HAP-1 (cell line): ENCODE measurements around the gene PHACTR2.
"Not testable (repeated sequence)": the region's sequence is repeated elsewhere in the genome, so short reads cannot be mapped to it uniquely, and the experiment has no call there.

ENCODE experiments used
- DNase-seq, 2 experiments: peaks; one replicate each; pipeline ENCODE4 v3.0.0-alpha.2; 2016 to 2020; ENCODE audit warnings: low spot score in 2 of 2
- H3K27me3 ChIP-seq: fragments of 250-450 bp; sonication (Bioruptor Pico); 2 replicates; pipeline ENCODE4 v1.5.1; 2020; ENCODE audit warnings: low read depth, mild to moderate bottlenecking, moderate library complexity
- H3K36me3 ChIP-seq: fragments of 250-450 bp; sonication (Bioruptor Pico); replicated peaks from 2 replicates; pipeline ENCODE4 v1.5.1; 2020; ENCODE audit warnings: mild to moderate bottlenecking
- H3K4me1 ChIP-seq: fragments of 250-450 bp; sonication (Bioruptor Pico); 2 replicates; pipeline ENCODE4 v1.5.1; 2020; ENCODE audit warnings: mild to moderate bottlenecking
- H3K4me3 ChIP-seq: fragments of 250-450 bp; sonication (Bioruptor Pico); 2 replicates; pipeline ENCODE4 v1.5.1; 2020; ENCODE audit warnings: mild to moderate bottlenecking, moderate library complexity
- H3K9me3 ChIP-seq: fragments of 250-450 bp; sonication (Bioruptor Pico); 2 replicates; pipeline ENCODE4 v1.5.1; 2020; ENCODE audit warnings: mild to moderate bottlenecking, moderate library complexity
- in situ Hi-C: fragments of 300-500 bp; cut with MboI; formaldehyde crosslinking; loops from 3 replicates; pipeline ENCODE4 v1.14.3; 2020; ENCODE audit warnings: low sequenced_read_pairs, inconsistent platforms, mixed read lengths

The PHACTR2 gene

DNA sequence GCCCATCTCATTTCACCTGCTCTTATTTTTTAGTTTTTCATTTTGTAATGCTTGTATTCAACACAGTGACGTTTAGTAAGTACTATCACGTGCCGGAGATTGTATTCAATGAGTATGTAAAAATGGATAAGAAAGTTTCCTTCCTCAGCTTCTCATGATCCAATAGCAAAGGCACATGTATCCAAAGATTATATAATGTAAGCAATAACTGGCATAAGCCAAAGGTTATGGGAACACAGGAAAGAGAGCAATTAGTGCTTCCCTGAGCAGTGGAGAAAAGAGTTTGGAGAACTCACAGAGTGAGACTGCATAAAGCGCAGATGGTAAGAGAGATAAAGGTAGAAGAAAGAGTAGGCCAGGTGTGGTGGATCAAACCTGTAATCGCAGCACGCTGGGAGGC lies 143.6 kb downstream of the PHACTR2 start:
- DNase-seq: no peak
- no peak overlapping the region for H3K4me3 ChIP-seq
- no peaks in the 10 kb centered on the region for H3K9me3 ChIP-seq
- in situ Hi-C loops: no loop called here
- no peaks in the 10 kb centered on the region for H3K27me3 ChIP-seq
- H3K36me3 ChIP-seq: no peaks in the 10 kb centered on the region
- no peaks in the 10 kb centered on the region for H3K4me1 ChIP-seq

DNA sequence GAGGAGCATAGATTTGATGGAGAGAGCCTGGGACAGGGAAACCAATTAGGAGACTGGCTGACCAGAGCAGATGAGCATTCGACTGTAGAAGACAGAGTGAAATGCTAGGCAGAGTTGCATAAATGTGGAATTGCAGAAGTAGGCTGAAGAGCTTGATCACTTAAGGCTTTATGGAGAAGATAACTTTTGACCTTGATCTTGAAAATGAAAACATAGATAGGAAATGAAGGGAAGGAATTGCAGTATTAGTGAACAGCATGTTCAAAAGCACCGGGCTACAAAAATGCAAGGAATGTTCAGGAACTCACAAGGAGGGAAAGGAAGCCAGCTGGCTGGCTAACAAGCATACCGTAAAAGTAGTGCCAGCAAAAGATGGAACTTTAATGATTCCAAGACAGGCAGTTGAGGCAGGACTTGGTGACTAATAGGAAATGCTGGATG lies 144.8 kb downstream of the PHACTR2 start:
- no peaks in the 10 kb centered on the region for H3K9me3 ChIP-seq
- H3K36me3 ChIP-seq: no peaks in the 10 kb centered on the region
- DNase-seq: no peak
- no peak overlapping the region for H3K4me3 ChIP-seq
- no peaks in the 10 kb centered on the region for H3K4me1 ChIP-seq
- H3K27me3 ChIP-seq: no peaks in the 10 kb centered on the region
- in situ Hi-C loops: no loop called here

DNA sequence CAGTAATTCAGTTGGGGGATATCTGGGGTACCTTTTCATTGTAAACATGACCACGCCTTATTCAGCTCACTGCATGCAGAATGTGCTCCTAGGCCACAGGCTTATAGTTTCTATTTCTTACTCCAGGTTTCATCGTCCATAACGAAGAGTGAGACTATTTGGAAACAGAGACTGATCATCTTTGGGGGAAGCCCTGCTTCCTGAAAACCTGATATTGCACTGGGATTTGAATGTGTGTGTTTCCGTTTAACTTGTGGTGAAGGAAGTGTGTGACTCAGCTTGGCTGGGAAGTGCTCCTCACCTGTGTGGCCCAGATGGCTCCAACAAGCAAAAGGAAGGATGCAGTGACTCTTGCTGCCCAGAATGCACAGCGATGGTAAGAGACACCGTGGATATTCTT lies 145.8 kb downstream of the PHACTR2 start:
- no peaks in the 10 kb centered on the region for H3K27me3 ChIP-seq
- in situ Hi-C loops: no loop called here
- no peaks in the 10 kb centered on the region for H3K9me3 ChIP-seq
- no peak for DNase-seq
- no peaks in the 10 kb centered on the region for H3K4me1 ChIP-seq
- no peak overlapping the region for H3K4me3 ChIP-seq
- H3K36me3 ChIP-seq: no peaks in the 10 kb centered on the region

DNA sequence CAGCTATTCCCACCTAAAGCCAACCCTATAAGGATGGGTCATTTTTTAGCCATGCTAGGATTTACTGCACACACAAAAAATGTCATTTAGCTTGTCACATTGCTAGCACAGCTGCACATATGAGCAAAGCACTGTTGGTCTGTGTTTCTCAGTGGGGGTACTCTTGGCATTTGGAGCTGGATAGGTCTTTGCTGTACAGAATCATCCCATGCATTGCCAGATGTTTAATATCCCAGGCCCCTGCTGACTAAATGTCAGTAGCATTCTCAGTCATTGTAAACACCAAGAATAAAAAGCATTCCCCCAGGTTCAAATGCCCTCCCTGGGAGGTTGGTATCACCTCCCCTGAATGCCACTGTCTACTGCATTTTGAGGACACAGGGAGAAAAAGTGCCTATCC lies 150.8 kb downstream of the PHACTR2 start:
- Histone ChIP-seq H3K9me3 (no peaks in the 10 kb centered on the region), H3K27me3 (no peaks in the 10 kb centered on the region), H3K4me1 (peaks cover 6% of the 10 kb centered on the region; the same call in 1 of the 2 replicates), H3K36me3 (no peaks in the 10 kb centered on the region), H3K4me3 (no peak overlapping the region)
- DNase-seq: no peak
- in situ Hi-C loops: no loop called here

DNA sequence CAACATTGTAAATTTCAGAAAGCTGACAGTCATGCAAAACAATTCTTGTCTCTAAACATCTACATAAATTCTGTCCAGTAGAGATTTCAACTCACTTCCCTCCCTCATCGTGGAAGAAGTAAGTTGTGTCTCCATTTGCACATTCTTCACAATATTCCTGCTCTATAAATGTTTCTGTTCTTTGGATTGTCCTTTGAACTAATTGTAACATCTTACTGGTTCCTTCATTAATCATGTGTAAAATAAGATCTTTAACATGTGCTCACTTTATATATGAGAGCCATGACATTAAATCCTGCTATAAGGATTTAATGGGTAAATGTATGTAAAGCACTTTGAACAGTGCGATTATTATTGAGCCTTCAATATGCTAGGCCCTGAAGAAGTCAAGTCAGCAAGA lies 158.4 kb downstream of the PHACTR2 start:
- Histone ChIP-seq H3K27me3 (no peaks in the 10 kb centered on the region), H3K4me1 (no peaks in the 10 kb centered on the region), H3K4me3 (no peak overlapping the region), H3K9me3 (no peaks in the 10 kb centered on the region), H3K36me3 (no peaks in the 10 kb centered on the region)
- DNase-seq: no peak
- in situ Hi-C loops: no loop called here

DNA sequence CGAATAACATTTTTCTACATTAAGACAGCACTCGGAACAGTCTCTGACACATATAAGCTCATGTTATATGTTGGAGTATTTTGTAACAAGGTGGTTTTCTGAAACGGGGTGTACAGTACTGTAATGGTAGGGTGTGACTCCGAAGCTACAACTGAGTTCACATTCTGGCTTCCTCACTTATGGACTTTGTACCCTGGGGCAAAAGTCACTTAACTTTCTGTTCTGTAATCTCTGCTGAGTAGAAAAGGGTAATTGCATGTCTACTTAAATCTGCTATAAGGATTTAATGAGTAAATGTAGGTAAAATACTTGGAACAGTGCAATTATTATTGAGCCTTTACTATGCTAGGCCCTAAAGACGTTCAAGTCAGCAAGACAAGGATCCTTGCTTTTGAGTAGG lies 160.6 kb downstream of the PHACTR2 start:
- peaks cover 2% of the 10 kb centered on the region; the same call in 1 of the 2 replicates for H3K36me3 ChIP-seq
- no peak overlapping the region for H3K4me3 ChIP-seq
- DNase-seq: no peak
- H3K4me1 ChIP-seq: peaks cover 7% of the 10 kb centered on the region; the same call in 1 of the 2 replicates
- no peaks in the 10 kb centered on the region for H3K27me3 ChIP-seq
- in situ Hi-C loops: no loop called here
- H3K9me3 ChIP-seq: no peaks in the 10 kb centered on the region

DNA sequence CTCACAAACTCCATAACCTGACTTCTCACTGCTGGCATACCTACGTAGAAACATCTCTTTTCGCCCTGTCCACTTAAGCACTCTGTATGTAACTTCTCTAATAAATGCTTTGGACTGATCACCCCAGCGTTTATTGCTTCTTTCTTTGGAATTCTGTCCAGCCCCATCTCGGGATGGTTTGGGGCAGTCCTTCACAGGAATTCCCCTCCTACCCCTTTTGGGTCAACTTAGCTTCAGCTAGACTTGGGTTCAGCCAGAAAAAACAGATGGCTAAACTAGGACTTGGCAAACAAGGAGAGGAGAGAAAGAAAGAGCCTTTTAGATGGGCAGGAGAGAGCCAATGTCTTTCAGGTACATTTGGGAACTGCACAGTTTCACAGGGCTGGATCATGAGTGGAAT lies 161.4 kb downstream of the PHACTR2 start:
- no peaks in the 10 kb centered on the region for H3K9me3 ChIP-seq
- H3K36me3 ChIP-seq: peaks cover 6% of the 10 kb centered on the region
- H3K4me3 ChIP-seq: no peak overlapping the region
- in situ Hi-C loops: no loop called here
- no peaks in the 10 kb centered on the region for H3K27me3 ChIP-seq
- peaks cover 9% of the 10 kb centered on the region for H3K4me1 ChIP-seq
- no peak for DNase-seq

DNA sequence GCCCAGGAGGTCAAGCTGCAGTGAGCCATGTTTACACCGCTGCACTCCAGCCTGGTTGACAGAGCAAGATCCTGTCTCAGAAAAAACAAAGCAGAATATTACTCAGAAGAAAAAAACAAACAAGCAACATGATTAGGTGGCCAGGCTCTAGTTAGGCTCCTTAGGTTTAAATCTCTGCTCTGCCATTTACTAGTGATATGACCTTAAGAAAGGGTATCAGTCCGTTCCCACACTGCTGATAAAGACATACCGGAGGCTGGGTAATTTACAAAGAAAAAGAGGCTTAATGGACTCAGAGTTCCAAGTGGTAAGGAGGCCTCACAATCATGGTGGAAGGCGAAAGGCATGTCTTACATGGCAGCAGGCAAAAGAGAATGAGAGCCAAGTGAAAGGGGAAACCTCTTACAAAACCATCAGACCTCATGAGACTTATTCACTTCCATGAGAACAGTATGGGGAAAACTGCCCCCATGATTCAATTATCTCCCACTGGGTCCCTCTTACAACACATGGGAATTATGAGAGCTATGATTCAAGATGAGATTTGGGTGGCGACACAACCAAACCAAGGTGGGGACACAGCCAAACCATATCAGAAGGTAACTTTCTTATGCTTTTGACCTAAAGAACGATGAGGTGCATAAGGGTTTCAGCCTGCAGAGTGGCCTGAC lies 163.0 kb downstream of the PHACTR2 start:
- DNase-seq: no peak
- no peak overlapping the region for H3K4me3 ChIP-seq
- in situ Hi-C loops: no loop called here
- peaks cover 21% of the 10 kb centered on the region for H3K36me3 ChIP-seq
- H3K27me3 ChIP-seq: no peaks in the 10 kb centered on the region
- H3K4me1 ChIP-seq: peaks cover 12% of the 10 kb centered on the region
- no peaks in the 10 kb centered on the region for H3K9me3 ChIP-seq

DNA sequence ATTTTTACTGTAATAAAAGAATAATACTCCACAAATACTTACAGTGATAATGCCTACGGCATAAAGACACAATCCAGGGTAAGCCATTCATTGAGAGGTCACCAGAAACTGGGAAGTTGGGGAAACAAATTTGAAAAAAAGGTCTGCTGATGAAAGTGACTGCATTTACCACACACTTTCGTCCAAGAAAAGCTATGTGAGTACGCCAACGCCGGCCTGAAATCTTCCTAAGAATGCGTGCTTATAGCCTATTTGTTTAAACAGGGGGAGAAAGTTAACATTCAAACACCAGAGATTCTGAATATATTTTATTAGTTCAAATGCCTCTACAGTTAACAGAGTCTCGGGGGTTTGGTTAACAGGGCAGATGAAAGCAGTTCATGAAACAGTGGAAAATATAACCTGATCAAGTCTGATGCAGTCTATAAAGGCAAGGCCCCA lies 164.7 kb downstream of the PHACTR2 start:
- Histone ChIP-seq H3K4me3 (peak overlapping the region; percentile 86), H3K36me3 (peaks cover 39% of the 10 kb centered on the region), H3K27me3 (no peaks in the 10 kb centered on the region), H3K9me3 (no peaks in the 10 kb centered on the region), H3K4me1 (peaks cover 12% of the 10 kb centered on the region)
- no peak for DNase-seq
- in situ Hi-C loops: no loop called here

DNA sequence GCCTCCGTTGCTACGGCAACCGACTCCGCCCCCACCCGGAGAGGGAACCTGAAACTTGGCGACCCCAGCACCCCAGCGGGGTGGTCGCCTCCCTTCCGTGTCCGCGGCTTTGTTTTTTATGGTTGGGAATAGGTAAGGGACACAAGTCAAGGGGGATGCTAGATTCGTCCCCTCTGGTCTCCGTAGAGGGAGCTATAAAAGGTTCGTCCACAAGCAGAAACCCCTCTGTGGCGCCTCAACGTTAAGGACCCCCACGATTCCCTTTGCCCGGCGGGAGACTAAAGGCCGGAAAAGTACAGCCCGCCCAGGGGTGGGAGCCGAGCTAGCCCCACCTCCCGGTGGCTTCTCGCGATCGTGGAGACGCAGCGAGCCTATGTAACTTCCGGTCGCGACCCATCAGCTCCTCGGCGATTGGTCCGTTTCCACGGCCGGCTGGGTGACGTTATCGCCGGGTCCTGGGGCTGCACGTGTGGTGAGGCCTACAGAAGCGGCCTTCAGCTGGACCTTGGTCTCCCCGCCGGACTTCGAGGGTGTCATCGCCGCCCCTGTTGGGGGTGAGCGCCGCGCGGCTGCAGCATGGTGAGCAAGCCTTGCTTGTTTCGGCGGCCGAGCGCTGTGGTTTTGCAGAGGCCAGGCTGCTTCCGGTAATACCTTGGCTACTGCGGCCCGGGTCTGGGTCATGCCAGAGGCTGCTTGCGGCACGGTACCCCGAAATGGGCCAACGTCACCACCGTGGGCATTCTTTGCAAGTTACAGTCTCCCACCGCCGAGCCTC lies 165.3 kb downstream of the PHACTR2 start, which contains the start of gene LTV1:
Gene LTV1 (plus strand): TSS at position 437 of the 775 bp plus-strand sequence. CDS start 140 bp downstream, at position 577.
- peak within 1 kb of the TSS; percentile 86 for H3K4me3 ChIP-seq
- in situ Hi-C loops: no loop called here
- peaks cover 12% of the 10 kb centered on the region for H3K4me1 ChIP-seq
- peak; percentile 87 to 96 for DNase-seq
- no peaks in the 10 kb centered on the region for H3K9me3 ChIP-seq
- H3K27me3 ChIP-seq: no peaks in the 10 kb centered on the region
- peaks cover 45% of the 10 kb centered on the region for H3K36me3 ChIP-seq

DNA sequence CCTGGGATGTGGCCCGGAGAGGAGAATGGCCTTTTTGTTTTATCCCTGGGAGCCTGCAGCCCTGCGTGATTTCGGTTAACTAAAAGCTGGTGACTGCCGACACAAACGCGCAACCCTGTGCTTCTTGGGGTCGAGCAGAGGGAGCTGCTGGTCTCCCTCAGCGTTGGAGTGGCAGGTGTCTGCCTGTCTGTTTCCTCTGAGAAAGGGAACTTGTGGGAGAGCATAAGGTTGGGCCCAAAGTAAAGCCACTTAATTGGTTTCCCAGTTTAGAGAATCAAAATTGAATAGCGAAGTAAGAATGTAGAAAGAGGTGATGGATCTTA lies 165.9 kb downstream of the PHACTR2 start:
- H3K27me3 ChIP-seq: no peaks in the 10 kb centered on the region
- peak overlapping the region; percentile 86 for H3K4me3 ChIP-seq
- H3K4me1 ChIP-seq: peaks cover 12% of the 10 kb centered on the region
- in situ Hi-C loops: no loop called here
- DNase-seq: no peak
- peaks cover 51% of the 10 kb centered on the region for H3K36me3 ChIP-seq
- no peaks in the 10 kb centered on the region for H3K9me3 ChIP-seq

DNA sequence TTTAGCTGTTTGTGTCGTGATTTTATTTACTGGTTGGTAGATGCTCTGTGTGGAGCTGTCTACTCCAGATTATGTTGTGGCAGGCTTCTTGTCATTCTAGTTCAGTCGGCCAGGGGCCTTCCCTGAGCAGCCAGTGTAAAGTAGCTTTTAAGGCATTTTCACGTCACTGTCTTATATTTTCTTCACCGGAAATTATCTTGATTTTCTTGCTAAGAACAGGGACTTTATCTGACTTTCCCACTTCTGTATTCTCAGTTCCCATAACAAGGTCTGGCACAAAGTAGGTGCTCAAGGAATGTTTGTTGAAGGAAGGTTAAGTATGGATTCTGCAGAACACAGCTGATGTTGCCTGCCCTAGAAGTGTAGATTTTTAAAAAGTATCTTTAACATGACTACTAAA lies 166.2 kb downstream of the PHACTR2 start:
- Histone ChIP-seq H3K36me3 (peaks cover 54% of the 10 kb centered on the region), H3K9me3 (no peaks in the 10 kb centered on the region), H3K4me3 (peak overlapping the region; percentile 86), H3K4me1 (peaks cover 12% of the 10 kb centered on the region), H3K27me3 (no peaks in the 10 kb centered on the region)
- in situ Hi-C loops: no loop called here
- no peak for DNase-seq

DNA sequence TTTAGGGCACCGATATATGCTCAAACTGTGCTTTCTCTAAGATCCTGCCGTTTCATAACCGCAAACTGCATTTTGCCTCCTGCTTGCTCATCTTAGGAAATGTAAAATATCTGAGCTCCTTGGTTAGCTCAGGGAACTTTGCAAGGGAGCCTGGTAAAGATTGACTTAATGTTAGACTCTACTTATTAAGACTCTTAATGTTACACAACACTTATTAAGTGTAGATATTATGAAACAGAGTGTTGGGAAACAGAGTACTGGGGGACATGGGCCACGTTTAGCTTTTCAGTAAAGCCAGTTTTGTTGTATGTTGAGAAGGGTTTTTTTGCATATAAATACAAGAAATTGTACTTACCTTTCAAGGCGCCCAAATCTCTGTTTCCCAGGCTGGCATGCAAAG lies 167.3 kb downstream of the PHACTR2 start:
- H3K4me3 ChIP-seq: no peak overlapping the region
- no peak for DNase-seq
- in situ Hi-C loops: no loop called here

DNA sequence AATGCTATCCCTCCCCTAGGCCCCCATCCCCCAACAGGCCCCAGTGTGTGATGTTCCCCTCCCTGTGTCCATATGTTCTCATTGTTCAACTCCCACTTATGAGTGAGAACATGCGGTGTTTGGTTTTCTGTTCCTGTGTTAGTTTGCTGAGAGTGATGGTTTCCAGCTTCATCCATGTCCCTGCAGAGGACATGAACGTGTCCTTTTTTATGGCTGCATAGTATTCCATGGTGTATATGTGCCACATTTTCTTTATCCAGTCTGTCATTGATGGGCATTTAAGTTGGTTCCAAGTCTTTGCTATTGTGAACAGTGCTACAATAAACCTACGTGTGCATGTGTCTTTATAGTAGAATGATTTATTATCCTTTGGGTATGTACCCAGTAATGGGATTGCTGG lies 173.9 kb downstream of the PHACTR2 start:
- peaks cover 82% of the 10 kb centered on the region for H3K36me3 ChIP-seq
- H3K4me3 ChIP-seq, in situ Hi-C loops, H3K4me1 ChIP-seq, H3K27me3 ChIP-seq, DNase-seq, H3K9me3 ChIP-seq: not testable (repeated sequence)

More for the DNA sequence above, 167.3 kb downstream of the PHACTR2 start:
- Histone ChIP-seq H3K9me3 (no peaks in the 10 kb centered on the region), H3K36me3 (peaks cover 64% of the 10 kb centered on the region), H3K27me3 (no peaks in the 10 kb centered on the region), H3K4me1 (peaks cover 12% of the 10 kb centered on the region)
